ENCODE results near the gene WDR62. TPM values are rescaled to one million over a fixed set of nuclear protein-coding genes. Genes with fewer than 3 reads are reported as not detected.
A peak's percentile ranks its signal among the peaks of the same experiment; 100 is the strongest.

WDR62 gene
- polyA plus RNA-seq (2013, experiment 1 of 2; ENCODE audit: insufficient read length), result 4.8 TPM
- 4.7 TPM for polyA plus RNA-seq (2013, experiment 2 of 2; ENCODE audit: insufficient read length)

DNA sequence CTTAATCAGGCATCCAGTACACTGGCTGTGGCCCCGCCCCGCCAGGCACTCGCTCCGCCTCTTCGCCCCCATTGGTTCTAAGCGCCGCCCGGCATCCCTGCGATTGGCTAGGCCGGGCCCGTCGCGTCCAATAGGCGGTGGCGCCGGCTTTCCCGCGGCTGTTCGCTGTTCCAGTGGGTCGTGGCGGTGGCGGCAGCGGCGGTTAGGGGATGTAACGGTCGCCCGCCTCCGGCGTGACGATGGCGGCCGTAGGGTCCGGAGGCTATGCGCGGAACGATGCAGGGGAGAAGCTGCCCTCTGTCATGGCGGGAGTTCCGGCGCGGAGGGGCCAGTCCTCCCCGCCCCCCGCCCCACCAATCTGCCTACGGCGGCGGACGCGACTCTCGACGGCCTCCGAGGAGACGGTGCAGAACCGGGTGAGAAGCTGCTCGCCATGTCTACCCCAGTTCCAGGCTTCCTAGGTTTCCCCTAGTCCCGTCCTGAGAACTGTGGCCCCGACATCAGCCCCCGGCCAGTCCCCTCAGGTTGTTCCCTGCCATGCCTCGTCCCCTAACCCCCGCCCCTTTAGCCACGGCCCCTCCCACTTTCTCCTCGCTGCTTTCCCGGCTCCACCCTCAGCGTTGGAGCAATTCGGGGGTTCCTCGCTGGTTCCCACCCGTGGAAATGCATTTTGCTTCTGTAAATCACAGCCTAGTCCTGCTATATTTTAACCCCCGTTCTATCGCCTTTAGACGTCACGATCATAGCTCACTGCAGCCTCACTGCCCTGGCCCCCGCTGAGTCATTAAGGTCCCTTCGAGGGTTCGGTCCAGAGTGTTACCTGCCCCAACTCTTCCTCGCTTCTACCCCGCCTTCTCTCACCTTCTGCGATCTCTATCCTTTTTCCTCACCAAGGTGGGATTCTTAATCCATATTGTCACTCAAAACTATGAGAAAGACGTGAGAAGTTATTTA is at the start of gene WDR62:
Gene WDR62 (plus strand): TSS at position 165 of the 954 bp plus-strand sequence. CDS start 75 bp downstream, at position 240.
- DNase-seq, result peak; percentile 13

DNA sequence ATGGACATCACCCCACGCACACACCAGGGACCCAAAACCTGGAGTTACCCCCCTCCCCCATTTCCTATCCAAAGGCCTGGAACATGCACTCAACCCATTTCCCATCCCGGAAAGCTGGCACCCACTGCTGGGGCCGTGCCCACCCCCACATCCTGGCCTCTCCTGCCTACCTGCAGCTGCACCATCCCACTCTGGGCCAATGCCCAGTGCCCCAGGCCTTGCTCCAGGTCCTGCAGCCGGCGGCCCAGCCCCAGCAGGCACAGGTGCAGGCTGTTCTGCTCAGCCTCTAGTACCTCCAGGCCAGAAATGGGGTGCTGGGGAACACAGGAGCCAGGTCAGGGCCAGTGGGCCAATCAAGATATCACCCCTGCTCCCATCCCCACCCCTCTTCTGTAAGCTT is 47.7 kb upstream of the WDR62 start:
- no peak for DNase-seq

DNA sequence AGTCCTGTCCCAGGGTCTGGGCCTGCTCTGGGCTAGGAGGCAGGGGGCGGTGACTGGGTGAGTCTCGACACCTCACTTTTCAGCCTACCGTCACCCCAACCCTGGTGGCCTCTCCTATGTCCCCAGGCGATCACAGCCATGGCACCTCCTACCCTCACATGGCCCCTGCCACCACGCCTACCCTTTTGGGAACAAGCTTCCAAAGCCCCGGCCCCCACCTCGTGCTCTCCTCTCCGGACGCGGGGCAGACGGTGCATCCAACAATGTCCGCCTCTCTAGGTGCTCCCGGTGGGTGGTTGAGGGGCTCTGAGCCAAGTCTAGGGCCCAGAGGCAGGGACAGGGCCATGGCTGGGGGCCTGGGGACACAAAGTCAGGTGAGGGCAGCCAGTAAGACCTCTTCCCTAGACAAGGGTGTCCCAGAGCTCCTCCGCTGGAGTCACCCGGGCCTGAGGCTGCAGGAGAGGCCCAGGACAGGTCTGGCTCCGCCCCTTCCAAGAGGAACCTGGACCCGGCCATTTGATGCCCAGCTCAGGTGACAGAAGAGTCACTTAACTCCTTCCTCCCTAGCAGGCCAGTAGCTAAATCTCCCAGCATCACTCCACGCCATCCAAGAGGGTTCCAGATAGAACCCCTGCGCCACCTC is 46.2 kb upstream of the WDR62 start, which contains the start of gene SYNE4:
Gene SYNE4 (minus strand): TSS at position 478 of the 643 bp plus-strand sequence. CDS start 132 bp downstream, at position 346.
- no peak for DNase-seq

DNA sequence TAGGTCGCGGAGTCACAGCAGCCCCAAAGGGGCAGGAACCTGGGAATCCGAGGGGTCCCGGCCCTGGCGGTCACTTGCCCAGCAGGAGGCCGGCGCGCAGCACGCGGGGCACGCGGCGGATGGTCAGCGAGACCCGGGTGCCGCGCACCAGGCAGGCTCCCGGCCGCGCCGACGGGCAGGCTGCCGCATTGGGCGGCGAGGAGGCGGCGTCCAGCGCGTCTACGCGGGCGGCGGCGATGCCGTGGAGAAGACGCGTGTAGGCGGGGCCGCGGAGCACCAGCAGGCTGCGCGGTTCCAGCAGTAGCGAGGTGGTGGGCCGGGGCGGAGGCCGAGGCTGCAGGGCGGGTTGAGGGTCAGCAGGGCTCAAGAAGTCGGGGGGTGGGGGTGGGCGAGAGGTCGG is 45.5 kb upstream of the WDR62 start:
- DNase-seq, result peak; percentile 49

DNA sequence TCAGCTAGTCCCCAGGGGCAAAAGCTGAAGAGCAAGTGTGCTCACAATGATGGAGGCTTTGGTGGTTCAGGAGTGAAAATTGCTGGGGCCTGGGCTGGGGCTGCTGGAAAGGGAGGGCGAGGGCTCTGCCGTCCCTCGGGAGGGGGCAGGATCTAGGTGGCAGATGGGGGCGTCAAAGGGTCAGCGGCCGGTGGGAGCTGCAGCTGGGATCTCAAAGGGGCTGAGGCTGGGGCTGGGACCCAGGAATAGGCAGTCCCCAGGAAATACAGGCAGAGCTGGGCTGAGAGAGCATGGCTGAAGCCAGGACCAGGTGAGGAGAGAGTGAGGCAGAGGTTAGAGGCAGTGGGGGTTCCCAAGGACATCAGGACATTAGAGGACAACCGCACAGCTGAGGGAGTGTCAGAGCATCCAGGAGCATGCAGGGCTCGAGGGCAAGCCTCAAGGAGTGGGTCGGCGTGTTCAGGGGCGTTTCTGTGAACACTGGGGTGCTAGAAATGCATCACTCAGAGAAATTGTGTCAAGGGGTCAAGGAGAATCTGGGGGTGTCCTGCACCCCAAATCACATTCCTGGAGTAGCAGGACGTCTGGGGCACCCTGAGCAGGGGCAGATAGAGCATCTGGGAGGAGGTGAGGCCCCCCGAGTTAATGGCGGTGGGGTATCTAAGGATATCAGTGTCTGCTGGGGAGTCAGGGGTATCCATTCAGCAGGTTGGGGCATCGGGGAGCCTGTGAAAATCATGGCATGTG is 44.9 kb upstream of the WDR62 start:
- DNase-seq, result no peak

DNA sequence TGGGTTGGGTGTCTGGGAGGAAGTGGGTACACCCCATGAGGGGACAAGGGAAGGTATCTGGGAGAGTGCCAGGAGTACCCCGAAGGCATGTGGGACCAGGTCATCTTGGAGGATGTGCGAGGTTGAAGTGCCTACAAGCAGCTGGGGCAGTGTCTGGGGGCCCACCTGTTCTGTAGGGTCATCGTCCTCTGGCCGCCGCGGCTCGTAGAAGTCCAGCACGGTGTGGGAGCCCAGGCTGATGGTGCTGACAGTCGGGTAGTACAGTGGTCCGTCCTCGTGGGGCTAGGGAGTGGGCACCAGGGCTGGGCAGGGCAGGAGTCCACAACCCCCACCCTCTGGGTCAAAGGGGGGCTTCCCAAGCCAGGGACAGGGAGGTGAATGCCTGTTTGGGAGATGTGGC is 44.3 kb upstream of the WDR62 start:
- no peak for DNase-seq

DNA sequence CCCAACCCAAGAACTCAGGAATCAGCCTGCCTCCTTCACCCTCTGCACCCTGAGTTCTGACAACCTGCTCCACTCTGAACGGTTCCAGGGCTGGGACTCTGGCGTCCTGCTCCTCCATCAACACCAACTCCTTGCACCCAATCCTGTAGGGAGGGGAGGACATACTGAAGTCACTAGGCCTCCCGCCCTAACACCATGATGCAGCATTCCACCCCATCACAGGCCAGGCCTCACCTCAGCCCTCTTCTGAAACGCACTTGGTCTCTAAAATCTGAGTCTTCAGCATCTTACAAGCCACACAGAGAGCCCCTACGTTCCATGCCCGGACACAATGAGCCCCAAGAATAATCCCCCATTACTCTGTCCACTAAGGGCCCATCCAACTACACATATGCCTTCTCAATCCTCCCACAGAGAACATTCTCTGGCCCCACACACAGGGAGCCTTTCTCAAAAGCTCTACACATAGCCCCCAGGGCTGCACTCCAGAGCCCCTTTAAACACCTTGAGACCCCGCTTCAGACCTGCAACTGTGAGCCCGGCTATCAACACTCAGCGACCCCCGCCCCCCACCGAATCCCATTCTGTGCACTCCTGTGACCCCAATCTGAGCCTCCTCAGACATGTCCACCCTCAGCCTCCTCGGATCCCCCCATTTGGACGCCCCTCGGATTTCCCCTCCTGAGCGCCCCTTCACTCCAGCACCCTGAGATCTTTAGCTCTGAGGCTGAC is 41.3 kb upstream of the WDR62 start:
- DNase-seq, result no peak

DNA sequence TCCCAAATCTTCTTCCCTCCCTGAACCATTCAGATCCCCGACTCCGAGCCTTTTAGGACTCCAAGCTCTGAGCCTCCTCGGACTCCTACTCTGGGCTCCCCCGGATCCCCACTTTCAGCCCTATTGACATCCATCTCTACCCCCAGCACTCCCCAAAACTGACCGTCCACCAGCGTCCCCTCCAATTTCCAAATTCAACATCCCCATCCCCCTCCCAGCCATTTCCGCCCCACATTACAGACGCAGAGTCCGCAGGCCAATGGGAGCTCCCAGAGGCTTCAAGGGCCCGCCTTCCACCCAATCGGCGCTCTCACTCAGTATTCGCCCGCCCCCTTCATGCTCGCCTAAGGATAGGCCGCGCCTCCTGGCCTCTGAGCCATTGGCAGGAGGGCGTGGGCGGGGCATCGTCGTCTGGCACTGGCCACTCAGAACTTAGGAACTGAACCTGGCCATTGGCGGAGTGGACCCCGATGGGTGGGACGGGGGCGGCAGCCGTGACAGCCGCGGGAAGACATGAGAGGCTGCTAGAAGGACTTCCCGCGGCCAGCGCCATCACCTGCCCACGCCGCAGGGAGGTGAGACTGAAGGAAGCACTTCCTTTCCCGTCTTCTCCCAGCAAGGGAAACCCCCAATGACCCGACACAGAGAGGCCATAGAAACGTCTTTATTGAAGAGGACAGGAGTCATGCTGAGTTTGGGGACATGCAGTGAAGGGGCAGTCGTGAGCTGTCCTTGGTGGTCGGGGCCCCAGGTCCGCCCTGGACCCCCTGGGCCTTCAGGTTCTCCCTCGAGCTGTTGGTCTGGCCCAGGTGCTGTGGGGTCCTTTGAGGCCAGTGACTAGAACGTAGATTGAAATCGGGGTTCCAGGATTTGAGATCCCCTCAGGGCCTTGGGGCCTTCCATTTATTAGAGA is 40.4 kb upstream of the WDR62 start, which contains the start of gene ALKBH6:
Gene ALKBH6 (minus strand): TSS at position 202 of the 913 bp plus-strand sequence. CDS start 816 bp downstream, outside the sequence.
- peak; percentile 98 for DNase-seq

DNA sequence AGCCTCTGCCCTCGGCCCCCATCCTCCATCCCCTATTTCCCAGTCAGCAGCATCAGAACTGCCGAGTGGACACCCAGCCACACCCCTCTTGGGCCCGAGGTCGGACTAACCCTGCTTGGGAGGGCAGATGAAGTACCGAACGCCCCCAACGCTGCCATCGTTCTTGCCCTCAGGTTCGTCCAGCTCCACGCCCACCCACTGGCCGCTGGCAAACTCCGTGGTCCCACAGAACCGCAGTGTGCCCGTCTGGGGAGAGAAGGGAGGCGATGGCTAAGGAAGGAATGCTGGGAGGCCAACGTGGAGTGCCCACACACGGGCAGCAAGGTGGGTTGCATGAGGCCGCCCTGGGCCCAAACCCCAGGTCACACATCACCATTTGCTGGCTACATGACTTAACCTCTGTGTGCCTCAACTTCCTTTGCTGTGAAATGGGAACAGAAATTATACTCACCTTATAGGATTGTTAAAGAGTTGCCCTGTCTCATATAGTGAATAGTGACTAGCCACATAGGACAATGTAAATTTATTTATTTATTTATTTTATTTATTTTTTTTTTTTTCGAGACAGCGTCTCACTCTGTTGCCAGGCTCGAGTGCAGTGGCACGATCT is 35.5 kb upstream of the WDR62 start:
- DNase-seq, result no peak

DNA sequence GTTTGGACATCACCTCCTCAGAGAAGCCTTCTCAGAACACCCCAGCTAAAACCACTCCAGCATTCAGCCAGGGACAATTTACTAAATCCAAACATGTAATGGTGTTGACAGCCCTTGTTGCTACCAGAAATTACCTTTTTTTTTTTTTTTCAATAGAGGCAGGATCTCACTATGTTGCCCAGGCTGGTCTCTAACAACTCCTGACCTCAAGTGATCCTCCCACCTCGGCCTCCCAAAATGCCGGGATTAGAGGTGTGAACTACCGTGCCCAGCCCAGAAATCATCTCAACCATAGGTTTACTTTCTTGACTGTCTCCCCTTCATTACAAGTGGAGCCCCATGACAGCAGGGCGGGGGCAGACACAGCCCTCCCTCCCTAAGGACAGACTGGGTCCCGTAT is 31.3 kb upstream of the WDR62 start:
- DNase-seq, result no peak

DNA sequence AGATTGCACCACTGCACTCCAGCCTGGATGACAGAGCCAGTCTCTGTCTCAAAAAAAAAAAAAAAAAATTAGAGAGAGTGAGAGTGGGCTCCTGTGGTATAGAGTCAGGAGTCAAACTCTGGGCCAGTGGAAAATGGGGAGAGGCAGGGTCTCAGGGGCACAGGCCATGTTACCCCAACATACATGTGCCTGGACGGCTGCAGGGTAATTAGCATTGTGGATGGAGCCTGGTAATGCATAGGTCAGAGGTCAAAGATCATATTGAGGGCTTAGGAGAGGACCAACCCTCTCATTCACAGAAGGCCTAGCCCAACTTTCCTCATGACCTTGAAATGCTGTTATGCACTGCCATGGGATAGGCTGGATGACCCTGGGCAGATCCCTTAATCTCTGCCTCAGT is 29.2 kb upstream of the WDR62 start:
- DNase-seq, result no peak

DNA sequence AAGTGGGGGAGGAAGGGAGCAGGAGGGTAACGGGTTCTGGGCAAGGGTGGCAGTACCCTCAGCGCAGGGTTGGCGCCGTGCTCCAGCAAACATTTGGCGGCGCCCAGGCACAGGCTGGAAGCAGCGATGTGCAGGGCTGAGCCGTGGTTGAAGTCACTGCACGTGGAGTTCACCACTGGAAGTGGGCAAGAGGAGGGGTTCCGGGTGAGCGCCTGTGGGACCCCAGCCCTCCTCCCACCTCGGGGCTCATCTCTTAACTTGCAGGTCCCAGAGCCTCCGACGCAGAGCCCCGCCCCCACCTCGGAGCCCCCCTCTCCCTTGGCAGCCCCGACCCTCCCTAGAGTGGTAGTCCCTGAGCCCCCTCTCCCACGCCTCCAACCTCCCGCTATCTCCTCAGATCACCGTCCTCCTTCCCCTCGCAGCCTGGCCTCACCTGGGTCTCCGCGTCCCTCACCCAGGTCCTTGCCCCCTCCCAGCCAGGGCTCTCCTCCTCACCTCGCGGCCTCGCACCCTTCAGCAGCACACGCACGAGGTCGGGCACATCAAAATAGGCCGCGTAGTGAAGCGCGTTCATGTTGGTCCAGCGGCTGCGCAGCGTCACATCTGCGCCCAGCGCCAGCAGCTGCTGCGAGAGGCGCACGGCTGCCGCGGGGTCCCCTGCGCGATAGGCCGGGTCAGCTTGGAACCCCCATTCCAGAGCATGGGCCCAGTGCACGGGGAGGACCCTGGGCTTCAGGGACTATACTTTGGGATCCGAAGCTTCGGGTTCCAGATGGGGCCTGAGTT is 28.4 kb upstream of the WDR62 start:
- DNase-seq, result no peak

DNA sequence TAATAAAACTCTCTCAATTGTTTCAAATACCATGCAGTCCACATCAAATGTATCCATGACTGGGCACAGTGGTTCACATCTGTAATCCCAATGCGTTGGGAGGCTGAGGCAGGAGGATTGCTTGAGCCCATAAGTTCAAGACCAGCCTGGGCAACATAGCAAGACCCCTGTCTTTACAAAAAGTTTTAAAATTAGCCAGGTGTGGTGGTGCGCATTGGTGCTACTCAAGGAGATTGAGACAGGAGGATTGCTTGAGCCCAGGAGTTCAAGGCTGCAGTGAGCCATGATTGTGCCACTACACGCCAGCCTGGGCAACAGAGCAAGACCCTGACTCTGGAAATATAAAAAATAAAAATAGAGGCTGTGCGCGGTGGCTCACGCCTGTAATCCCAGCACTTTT is 27.0 kb upstream of the WDR62 start:
- no peak for DNase-seq

DNA sequence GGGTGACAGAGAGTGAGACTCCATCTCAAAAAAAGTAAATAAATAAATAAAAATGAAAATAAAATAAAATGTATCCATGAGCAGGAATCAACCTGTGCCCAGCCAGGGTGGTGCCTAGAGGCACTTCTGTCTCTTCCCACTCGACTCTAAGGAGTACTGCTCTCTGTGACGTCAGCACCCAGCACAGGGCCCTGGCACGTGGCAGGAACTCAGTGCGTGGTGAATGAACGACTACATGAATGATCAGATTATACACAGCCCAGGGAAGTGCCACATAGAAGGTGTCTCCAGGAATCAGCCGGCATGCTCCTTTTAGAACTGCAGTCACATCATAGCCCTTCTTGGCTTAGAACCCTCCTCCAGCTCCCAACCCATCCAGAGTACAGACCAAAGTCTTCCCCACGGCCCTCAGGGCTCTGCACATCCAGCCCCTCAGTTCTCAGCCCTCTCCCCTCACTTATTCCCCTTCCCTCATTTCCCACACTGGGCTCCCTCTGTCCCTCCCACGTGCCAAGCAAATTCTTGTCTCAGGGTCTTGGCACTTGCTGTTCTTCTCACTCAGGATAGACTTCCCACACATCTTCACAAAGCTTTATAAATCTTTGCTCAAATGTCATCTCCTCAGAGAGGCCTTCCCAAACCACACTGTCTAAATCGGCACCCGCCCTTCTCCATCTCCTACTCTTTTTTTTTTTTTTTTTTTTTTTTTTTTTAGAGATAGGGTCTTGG is 26.2 kb upstream of the WDR62 start:
- DNase-seq, result no peak

DNA sequence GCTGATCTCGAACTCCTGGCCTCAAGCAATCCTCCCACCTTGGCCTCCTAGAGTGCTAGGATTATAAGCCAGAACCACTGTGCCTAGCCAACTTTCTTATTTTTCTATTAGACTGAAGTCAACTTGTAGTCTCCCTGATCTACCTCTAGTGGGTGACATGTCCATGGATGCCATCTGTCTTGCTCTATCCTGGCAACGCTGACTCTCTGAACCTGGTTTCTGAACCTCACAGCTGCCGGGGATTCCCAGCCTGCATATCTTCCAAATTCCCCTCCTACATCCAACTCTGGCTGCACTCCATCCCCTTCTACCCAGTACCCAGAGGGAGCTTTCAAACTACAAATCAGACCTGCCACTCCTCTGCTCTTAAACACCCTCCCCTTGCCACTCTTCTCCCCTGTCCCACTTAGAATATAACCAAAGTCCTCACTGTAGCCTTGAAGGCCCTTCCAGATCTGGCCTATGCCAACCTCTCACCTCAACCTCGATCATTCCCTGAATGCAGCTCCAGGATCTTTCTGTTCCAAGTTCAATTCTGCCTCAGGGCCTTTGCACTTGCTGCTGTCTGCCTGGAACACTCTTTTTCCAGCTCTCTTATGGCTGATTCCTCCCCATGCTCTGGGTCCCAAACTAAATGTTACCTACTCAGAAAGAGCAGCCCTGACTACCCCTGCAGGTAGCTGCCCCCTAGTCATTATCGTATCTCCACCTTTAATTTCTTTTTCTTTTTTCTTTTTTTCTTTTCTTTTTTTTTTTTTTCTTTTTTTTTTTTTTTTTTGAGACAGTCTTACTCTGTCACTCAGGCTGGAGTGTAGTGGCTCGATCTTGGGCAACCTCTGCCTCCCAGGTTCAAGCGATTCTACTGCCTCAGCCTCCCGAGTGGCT is 24.2 kb upstream of the WDR62 start:
- DNase-seq, result peak; percentile 28

DNA sequence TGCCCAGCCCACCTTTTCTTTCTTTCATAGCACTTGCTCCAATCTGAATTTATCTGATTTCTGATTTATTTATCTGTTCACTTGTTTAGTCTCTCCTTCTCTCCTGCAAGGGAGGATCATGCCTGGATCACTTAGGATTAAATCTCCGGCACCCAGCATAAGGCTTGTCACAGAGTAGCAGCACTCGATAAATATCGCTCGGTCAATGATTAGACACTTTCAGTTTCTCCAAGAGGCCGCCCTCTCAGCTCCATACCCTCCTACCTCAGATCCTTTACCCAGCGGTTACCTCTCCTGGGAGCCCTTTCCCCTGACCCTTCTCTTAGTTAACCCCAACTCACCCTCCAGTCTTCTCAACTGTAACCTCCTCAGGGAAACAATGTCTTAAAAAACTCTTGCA is 23.4 kb upstream of the WDR62 start:
- DNase-seq, result no peak

DNA sequence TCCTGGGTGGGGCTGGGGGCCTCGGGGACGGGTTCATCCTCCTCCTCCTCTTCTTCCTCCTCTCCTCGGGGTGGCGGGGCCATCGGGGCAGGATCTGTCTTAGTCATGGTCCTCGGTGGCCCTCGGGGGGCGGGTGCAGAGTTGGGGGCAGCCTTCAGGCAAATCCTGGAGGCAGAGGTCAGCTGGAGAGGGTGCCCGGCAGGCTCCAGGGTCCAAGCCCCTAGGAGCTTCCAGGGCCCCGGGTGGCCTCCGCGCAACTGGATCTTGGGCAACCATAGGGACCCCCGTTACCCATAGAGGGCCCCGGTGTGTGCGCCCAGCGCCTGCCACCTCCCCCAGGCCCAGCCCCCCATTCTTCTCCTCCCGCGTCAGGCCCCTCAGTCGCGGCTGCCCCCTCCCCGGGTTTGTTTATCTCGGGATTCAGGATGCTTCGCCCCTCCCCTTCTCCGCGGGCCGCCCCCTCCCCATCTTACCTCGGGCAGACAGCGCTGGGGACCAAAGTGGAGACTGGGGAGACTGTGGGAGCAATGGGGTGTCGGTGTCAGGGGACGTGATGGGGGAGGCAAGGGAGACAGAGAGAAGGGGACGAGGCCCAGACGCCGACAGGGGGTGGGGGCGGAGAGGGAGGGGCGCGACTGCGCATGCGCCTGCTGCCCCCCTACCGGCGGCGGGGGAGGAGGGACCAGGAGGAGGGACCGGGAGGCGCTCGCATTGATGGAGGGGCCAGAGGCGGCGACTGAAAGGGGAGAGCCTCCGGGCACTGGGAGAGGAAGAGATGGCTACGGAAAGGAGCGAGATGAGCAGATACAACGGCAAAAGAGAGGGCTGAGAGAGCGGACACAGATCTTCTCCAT is 22.2 kb upstream of the WDR62 start, which contains the start of gene CLIP3:
Gene CLIP3 (minus strand): TSS at position 623 of the 854 bp plus-strand sequence. CDS start 516 bp downstream, at position 107.
- peak; percentile 82 for DNase-seq

All from fibroblast of skin of abdomen (primary cell).